Measurements from ENCODE around the gene BHLHE23. TPM values are rescaled to one million over a fixed set of nuclear protein-coding genes. Genes with fewer than 3 reads are reported as not detected.

Gene BHLHE23
- total RNA-seq, 3 donors from 2014 or later (not counting 1 experiment from before 2014, with no cell fraction given) = not detected

GRCh38 chr20:63033794-63034709, 27.3 kb upstream of the BHLHE23 start:
- Histone ChIP-seq H3K4me1 (ENCODE audit: control insufficient read depth, insufficient read depth, low read length) (peaks cover 10% of the 10 kb centered on the region), H3K4me3 (ENCODE audit: low read length) (no peak overlapping the region), H3K27me3 (ENCODE audit: control insufficient read depth, insufficient read depth, low read length) (peaks cover 11% of the 10 kb centered on the region), H3K36me3 (ENCODE audit: control insufficient read depth, insufficient read depth, low read length) (no peaks in the 10 kb centered on the region), H3K27ac (ENCODE audit: low read length) (no peak overlapping the region), H3K9me3 (ENCODE audit: control insufficient read depth, insufficient read depth, low read length) (no peaks in the 10 kb centered on the region)
- WGBS (ENCODE audit: insufficient coverage) = 82% methylated on average over 29 of the region's 33 CpGs
- Mint-ChIP-seq H3K4me1 (peaks cover 6 to 7% of the 10 kb centered on the region in 2 donors), H3K9me3 (no peaks in the 10 kb centered on the region), H3K27me3 (ENCODE audit: low read depth in 2 of 2) (peaks cover 10 to 37% of the 10 kb centered on the region in 2 donors), H3K27ac (no peak overlapping the region), H3K36me3 (no peaks in the 10 kb centered on the region), H3K4me3 (no peak overlapping the region)
- intact Hi-C loops (cut with micrococcal nuclease) = no loop called here
- TF ChIP-seq CTCF (IDR thresholded peaks at IDR 0.05) = no peak
- no peak for DNase-seq
- no peak for ATAC-seq

- Histone ChIP-seq H3K9me3 (ENCODE audit: control insufficient read depth, insufficient read depth, low read length) (no peaks in the 10 kb centered on the region), H3K4me3 (ENCODE audit: low read length) (no peak overlapping the region), H3K27me3 (ENCODE audit: control insufficient read depth, insufficient read depth, low read length) (peaks cover 11% of the 10 kb centered on the region), H3K4me1 (ENCODE audit: control insufficient read depth, insufficient read depth, low read length) (peaks cover 10% of the 10 kb centered on the region), H3K27ac (ENCODE audit: low read length) (no peak overlapping the region), H3K36me3 (ENCODE audit: control insufficient read depth, insufficient read depth, low read length) (no peaks in the 10 kb centered on the region)
- Mint-ChIP-seq H3K36me3 (no peaks in the 10 kb centered on the region), H3K4me1 (peaks cover 6 to 7% of the 10 kb centered on the region in 2 donors), H3K27me3 (ENCODE audit: low read depth in 2 of 2) (peaks cover 10 to 41% of the 10 kb centered on the region in 2 donors), H3K4me3 (peak overlapping the region; percentile 61), H3K9me3 (no peaks in the 10 kb centered on the region), H3K27ac (no peak overlapping the region)
- ATAC-seq = peak in 1 of 3 donors; percentile 48
- no peak for TF ChIP-seq CTCF (IDR thresholded peaks at IDR 0.05)
- WGBS (ENCODE audit: insufficient coverage) = 11% methylated on average over 32 of the region's 34 CpGs
- intact Hi-C loops (cut with micrococcal nuclease) = no loop called here
- DNase-seq = peak in 1 of 2 donors; percentile 38
These were observed 26.4 kb upstream of the BHLHE23 start for GRCh38 chr20:63032861-63033793.

- H3K4me1 Mint-ChIP-seq = peaks cover 6 to 7% of the 10 kb centered on the region in 2 donors
- H3K27ac Mint-ChIP-seq = no peak overlapping the region
- peaks cover 10 to 40% of the 10 kb centered on the region in 2 donors for H3K27me3 Mint-ChIP-seq (ENCODE audit: low read depth in 2 of 2)
- ATAC-seq (no peak), DNase-seq (no peak)
- H3K4me3 Mint-ChIP-seq = peak overlapping the region; percentile 61
- no peaks in the 10 kb centered on the region for H3K9me3 Mint-ChIP-seq
- intact Hi-C loops (cut with micrococcal nuclease) = no loop called here
- TF ChIP-seq CTCF (IDR thresholded peaks at IDR 0.05) = no peak
- Histone ChIP-seq H3K27ac (ENCODE audit: low read length) (no peak overlapping the region), H3K9me3 (ENCODE audit: control insufficient read depth, insufficient read depth, low read length) (no peaks in the 10 kb centered on the region), H3K27me3 (ENCODE audit: control insufficient read depth, insufficient read depth, low read length) (peaks cover 15% of the 10 kb centered on the region), H3K4me3 (ENCODE audit: low read length) (no peak overlapping the region), H3K4me1 (ENCODE audit: control insufficient read depth, insufficient read depth, low read length) (peaks cover 10% of the 10 kb centered on the region), H3K36me3 (ENCODE audit: control insufficient read depth, insufficient read depth, low read length) (no peaks in the 10 kb centered on the region)
- WGBS (ENCODE audit: insufficient coverage) = 74% methylated on average over 21 of the region's 22 CpGs
- no peaks in the 10 kb centered on the region for H3K36me3 Mint-ChIP-seq
These were observed 25.4 kb upstream of the BHLHE23 start for GRCh38 chr20:63032026-63032800.

Data from natural killer cell (primary cell).